ENCODE data around the gene PPEF2.

Gene PPEF2, protein sequence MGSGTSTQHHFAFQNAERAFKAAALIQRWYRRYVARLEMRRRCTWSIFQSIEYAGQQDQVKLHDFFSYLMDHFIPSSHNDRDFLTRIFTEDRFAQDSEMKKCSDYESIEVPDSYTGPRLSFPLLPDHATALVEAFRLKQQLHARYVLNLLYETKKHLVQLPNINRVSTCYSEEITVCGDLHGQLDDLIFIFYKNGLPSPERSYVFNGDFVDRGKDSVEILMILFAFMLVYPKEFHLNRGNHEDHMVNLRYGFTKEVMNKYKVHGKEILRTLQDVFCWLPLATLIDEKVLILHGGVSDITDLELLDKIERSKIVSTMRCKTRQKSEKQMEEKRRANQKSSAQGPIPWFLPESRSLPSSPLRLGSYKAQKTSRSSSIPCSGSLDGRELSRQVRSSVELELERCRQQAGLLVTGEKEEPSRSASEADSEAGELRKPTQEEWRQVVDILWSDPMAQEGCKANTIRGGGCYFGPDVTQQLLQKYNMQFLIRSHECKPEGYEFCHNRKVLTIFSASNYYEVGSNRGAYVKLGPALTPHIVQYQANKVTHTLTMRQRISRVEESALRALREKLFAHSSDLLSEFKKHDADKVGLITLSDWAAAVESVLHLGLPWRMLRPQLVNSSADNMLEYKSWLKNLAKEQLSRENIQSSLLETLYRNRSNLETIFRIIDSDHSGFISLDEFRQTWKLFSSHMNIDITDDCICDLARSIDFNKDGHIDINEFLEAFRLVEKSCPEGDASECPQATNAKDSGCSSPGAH

DNA sequence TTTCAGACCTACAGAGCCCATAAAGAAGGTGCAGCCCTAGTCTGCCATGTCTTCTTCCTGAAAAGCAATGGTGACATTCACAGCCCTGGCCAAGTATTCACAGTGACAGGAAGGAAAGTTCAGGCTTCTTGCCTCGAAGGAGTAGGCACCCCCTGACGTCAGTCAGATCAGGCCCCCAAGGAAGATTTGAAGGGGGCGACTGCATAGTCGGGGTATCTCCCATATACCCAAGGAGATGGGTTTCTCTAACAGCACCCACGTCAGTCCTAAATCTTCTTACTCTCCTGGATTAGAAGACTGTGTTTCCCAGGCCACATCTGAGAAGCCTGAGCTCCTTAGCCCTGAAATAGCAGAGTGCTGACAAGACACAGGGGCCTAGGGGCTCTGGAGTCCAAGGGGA is at the start of gene PPEF2:
Gene PPEF2, minus strand, starts transcription at position 101 of the 400 bp plus-strand sequence. CDS start 6,127 bp downstream, outside the sequence.
- TF ChIP-seq ZBTB7A (IDR thresholded peaks at IDR 0.05; ENCODE audit: low read depth) = no peak

DNA sequence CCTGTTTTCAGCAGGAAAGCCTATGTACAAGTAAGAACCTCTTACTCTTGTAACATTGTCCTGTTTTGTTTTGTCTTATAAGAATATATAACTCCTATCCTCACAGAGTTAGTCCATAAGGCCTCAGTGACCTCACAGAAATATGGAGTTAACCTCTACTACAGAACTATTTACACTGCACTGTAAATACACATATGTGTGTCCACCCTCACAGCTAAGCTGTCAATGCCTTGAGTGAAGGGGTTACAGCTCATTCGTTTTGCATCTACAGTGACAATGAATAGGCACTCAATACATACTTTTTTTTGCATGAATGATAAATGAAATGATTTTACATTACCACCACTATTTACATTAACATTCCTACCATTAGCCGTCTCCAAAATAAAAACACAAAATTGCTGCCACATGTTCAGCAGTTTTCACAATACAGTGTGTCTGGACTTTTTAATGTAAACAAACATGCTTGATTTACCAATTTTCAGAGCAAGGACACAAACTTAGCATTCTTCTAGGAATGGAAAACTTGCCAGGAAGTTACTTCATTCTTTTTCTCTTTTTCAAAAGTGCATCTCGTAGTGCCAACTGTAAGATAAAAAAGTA is 48.1 kb upstream of the PPEF2 start:
- TF ChIP-seq EGR1 (IDR thresholded peaks at IDR 0.05) (no peak), ZBTB7A (IDR thresholded peaks at IDR 0.05; ENCODE audit: low read depth) (no peak), FOXM1 (IDR thresholded peaks at IDR 0.05; ENCODE audit: borderline replicate concordance, low read depth) (no peak), EP300 (IDR thresholded peaks at IDR 0.05; ENCODE audit: borderline replicate concordance) (no peak), RAD21 (IDR thresholded peaks at IDR 0.05; ENCODE audit: low read depth) (no peak), TCF12 (IDR thresholded peaks at IDR 0.05; ENCODE audit: low read depth) (no peak), NFIC (IDR thresholded peaks at IDR 0.05) (no peak), TAF1 (IDR thresholded peaks at IDR 0.05; ENCODE audit: low read depth) (no peak)
- TF ChIP-seq, protein P1, sequence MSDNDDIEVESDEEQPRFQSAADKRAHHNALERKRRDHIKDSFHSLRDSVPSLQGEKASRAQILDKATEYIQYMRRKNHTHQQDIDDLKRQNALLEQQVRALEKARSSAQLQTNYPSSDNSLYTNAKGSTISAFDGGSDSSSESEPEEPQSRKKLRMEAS (IDR thresholded peaks at IDR 0.05) = no peak
- TF ChIP-seq, protein P2, sequence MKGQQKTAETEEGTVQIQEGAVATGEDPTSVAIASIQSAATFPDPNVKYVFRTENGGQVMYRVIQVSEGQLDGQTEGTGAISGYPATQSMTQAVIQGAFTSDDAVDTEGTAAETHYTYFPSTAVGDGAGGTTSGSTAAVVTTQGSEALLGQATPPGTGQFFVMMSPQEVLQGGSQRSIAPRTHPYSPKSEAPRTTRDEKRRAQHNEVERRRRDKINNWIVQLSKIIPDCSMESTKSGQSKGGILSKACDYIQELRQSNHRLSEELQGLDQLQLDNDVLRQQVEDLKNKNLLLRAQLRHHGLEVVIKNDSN (IDR thresholded peaks at IDR 0.05) = no peak
- TF ChIP-seq, protein P3, sequence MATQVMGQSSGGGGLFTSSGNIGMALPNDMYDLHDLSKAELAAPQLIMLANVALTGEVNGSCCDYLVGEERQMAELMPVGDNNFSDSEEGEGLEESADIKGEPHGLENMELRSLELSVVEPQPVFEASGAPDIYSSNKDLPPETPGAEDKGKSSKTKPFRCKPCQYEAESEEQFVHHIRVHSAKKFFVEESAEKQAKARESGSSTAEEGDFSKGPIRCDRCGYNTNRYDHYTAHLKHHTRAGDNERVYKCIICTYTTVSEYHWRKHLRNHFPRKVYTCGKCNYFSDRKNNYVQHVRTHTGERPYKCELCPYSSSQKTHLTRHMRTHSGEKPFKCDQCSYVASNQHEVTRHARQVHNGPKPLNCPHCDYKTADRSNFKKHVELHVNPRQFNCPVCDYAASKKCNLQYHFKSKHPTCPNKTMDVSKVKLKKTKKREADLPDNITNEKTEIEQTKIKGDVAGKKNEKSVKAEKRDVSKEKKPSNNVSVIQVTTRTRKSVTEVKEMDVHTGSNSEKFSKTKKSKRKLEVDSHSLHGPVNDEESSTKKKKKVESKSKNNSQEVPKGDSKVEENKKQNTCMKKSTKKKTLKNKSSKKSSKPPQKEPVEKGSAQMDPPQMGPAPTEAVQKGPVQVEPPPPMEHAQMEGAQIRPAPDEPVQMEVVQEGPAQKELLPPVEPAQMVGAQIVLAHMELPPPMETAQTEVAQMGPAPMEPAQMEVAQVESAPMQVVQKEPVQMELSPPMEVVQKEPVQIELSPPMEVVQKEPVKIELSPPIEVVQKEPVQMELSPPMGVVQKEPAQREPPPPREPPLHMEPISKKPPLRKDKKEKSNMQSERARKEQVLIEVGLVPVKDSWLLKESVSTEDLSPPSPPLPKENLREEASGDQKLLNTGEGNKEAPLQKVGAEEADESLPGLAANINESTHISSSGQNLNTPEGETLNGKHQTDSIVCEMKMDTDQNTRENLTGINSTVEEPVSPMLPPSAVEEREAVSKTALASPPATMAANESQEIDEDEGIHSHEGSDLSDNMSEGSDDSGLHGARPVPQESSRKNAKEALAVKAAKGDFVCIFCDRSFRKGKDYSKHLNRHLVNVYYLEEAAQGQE (IDR thresholded peaks at IDR 0.05; ENCODE audit: low read depth) = no peak

DNA sequence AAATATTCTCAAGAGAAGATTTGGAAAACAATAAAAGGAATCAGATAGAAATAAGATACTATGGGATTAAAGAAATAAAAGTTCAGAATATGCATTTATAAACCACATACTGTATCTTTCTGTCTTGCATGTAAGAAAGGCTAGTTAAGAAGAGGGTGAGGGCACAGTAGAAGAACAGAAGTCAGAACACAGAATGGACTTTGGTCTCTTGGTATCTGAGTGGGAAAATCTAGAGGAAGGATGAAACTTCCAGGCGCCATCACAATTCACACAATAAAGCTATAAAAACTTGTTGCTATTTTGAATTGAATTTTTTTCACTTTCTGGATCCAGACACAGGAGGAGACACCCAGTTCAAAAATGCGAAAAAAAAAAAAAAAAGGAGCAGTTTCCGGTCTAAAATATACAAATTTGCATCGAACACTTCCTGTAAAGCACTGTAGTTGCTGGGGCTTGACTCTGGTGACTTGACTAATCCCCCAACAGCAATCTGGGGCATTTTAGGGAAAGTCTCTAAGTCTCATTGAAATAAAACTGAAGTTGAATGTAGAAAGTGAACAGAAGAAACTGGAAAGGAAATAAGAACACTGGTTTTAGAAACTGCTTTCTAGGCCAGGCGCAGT is 46.7 kb upstream of the PPEF2 start:
- TF ChIP-seq YY1 (IDR thresholded peaks at IDR 0.05; ENCODE audit: low read depth) (no peak), TAF1 (IDR thresholded peaks at IDR 0.05; ENCODE audit: low read depth) (no peak), CEBPB (IDR thresholded peaks at IDR 0.05) (no peak), EP300 (IDR thresholded peaks at IDR 0.05; ENCODE audit: borderline replicate concordance) (no peak), TEAD4 (IDR thresholded peaks at IDR 0.05) (no peak), RAD21 (IDR thresholded peaks at IDR 0.05; ENCODE audit: low read depth) (no peak)
- TF ChIP-seq, protein P2 (IDR thresholded peaks at IDR 0.05) = no peak
- TF ChIP-seq, protein P3 (IDR thresholded peaks at IDR 0.05; ENCODE audit: low read depth) = no peak

DNA sequence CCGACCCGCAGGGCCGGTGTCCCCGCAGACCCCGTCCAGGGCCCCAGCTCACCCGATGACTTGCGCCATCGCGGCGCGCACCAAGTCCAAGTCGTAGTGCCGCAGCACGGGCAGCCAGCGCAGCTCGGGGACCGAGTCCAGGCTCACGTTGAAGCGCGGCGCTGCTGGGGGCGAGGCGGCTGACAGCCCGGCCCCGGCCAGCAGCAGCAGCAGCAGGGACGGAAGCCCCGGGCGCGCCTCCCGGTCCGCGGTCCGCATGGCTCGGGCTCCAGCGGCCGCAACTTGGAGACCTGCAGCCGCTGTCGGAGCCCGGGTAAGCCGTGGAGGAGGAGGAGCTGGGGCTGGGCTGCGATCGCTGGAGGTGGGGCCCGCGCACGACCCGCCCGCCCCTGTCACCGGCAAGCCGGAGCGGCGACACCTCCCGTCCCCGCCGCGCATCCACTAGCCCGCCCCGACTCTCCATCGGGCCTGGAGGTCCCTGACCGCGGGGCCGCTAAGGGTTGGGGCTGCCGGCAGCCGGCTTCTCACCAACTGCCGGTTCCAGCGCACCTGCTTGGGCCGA is 38.5 kb upstream of the PPEF2 start, which contains the start of gene NAAA:
Gene NAAA, minus strand, starts transcription at position 322 of the 562 bp plus-strand sequence. Its CDS starts 64 bp downstream, at position 258.
- no peak for TF ChIP-seq TAF1 (IDR thresholded peaks at IDR 0.05; ENCODE audit: low read depth)
- TF ChIP-seq YY1 (IDR thresholded peaks at IDR 0.05; ENCODE audit: low read depth) = no peak
- TF ChIP-seq RAD21 (IDR thresholded peaks at IDR 0.05; ENCODE audit: low read depth) = no peak
- TF ChIP-seq, protein P1 (IDR thresholded peaks at IDR 0.05) = peak; percentile 11; the same call in 1 of the 2 replicates
- 0 out of 2 replicates have a peak, but pooled peaks have one; percentile 22 for TF ChIP-seq CEBPB (IDR thresholded peaks at IDR 0.05)
- peak; percentile 34; the same call in 1 of the 2 replicates for TF ChIP-seq TCF12 (IDR thresholded peaks at IDR 0.05; ENCODE audit: low read depth)
- no peak for TF ChIP-seq ZBTB7A (IDR thresholded peaks at IDR 0.05; ENCODE audit: low read depth)
